GM23338 (cell line): Measurements from ENCODE around the gene ZNF236.

Experiments used
- CREB1 ChIP-seq: fragments of 250-450 bp; sonication (Bioruptor Pico); IDR thresholded peaks from 2 replicates; pipeline ENCODE4 v1.5.0; 2020; ENCODE audit warnings: low read depth, mild to moderate bottlenecking, moderate library complexity
- EZH2 ChIP-seq: fragments of 200-600 bp; sonication (generic); IDR thresholded peaks from one replicate; pipeline ENCODE4 v1.8.0; 2017; ENCODE audit warnings: antibody characterized with exemption, mild to moderate bottlenecking, low read depth; ENCODE audit not compliant: unreplicated experiment
- EZH2phosphoT487 ChIP-seq: fragments of 200-600 bp; sonication (generic); IDR thresholded peaks from one replicate; pipeline ENCODE4 v1.8.1; 2018; ENCODE audit warnings: antibody characterized with exemption; ENCODE audit not compliant: unreplicated experiment
- JUNB ChIP-seq: IDR thresholded peaks from one replicate; pipeline ENCODE4 v1.6.1; 2016; ENCODE audit warnings: antibody characterized with exemption; ENCODE audit not compliant: unreplicated experiment
- NANOG ChIP-seq: IDR thresholded peaks from 2 replicates; pipeline ENCODE4 v1.6.1; 2016; ENCODE audit warnings: antibody characterized with exemption, borderline replicate concordance
- POLR2AphosphoS5 ChIP-seq: IDR thresholded peaks from 2 replicates; pipeline ENCODE4 v1.6.1; 2016; ENCODE audit warnings: antibody characterized with exemption, low read depth
- ZNF114 ChIP-seq: fragments of 250-450 bp; sonication (Bioruptor Pico); IDR thresholded peaks from 2 replicates; pipeline ENCODE4 v1.5.0; 2020; ENCODE audit warnings: mild to moderate bottlenecking, moderate library complexity
- ZNF331 ChIP-seq: fragments of 250-450 bp; sonication (Bioruptor Pico); IDR thresholded peaks from 2 replicates; pipeline ENCODE4 v1.5.0; 2020; ENCODE audit warnings: low read depth, mild to moderate bottlenecking, moderate library complexity
- TF ChIP-seq, protein P1 (sequence below): IDR thresholded peaks from one replicate; pipeline ENCODE4 v1.6.1; 2018; ENCODE audit warnings: antibody characterized with exemption; ENCODE audit not compliant: unreplicated experiment
- TF ChIP-seq, protein P2 (sequence below), 2 experiments: fragments of 200-600 bp in 1 of 2; sonication (generic) in 1 of 2; conservative IDR thresholded peaks; 2 replicates each; pipeline versions ENCODE4 v1.5.1 to v1.6.1; 2016 to 2017; ENCODE audit warnings: antibody characterized with exemption in 2 of 2, low read depth in 2 of 2, mild to moderate bottlenecking in 2 of 2, moderate library complexity in 1 of 2
- TF ChIP-seq, protein P3 (sequence below): fragments of 250-450 bp; sonication (Bioruptor Pico); IDR thresholded peaks from 2 replicates; pipeline ENCODE4 v1.5.0; 2020; ENCODE audit warnings: mild to moderate bottlenecking, moderate library complexity
- TF ChIP-seq, protein P4 (sequence below): IDR thresholded peaks from 2 replicates; pipeline ENCODE4 v1.6.1; 2016; ENCODE audit warnings: antibody characterized with exemption

DNA sequence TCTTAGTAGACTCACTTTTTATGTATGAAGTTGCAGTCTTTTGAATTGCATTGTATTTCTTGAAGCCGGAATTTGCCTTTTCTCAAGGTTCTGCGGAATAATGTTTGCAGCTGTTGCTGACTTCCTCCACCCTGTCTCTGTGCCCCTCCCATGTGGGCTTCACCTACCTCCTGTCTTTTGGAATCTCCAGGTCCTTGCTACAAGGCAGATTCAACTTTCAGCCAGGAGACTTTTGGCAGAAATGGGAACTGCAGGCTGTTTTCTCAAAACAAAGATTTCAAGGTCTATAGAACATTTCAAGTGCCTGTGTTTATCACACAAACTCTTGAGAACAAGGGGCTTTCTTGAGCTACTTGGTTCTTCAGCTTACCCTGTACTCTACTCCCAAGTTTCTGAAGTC lies 25.6 kb downstream of the ZNF236 start:
- TF ChIP-seq, protein P1, sequence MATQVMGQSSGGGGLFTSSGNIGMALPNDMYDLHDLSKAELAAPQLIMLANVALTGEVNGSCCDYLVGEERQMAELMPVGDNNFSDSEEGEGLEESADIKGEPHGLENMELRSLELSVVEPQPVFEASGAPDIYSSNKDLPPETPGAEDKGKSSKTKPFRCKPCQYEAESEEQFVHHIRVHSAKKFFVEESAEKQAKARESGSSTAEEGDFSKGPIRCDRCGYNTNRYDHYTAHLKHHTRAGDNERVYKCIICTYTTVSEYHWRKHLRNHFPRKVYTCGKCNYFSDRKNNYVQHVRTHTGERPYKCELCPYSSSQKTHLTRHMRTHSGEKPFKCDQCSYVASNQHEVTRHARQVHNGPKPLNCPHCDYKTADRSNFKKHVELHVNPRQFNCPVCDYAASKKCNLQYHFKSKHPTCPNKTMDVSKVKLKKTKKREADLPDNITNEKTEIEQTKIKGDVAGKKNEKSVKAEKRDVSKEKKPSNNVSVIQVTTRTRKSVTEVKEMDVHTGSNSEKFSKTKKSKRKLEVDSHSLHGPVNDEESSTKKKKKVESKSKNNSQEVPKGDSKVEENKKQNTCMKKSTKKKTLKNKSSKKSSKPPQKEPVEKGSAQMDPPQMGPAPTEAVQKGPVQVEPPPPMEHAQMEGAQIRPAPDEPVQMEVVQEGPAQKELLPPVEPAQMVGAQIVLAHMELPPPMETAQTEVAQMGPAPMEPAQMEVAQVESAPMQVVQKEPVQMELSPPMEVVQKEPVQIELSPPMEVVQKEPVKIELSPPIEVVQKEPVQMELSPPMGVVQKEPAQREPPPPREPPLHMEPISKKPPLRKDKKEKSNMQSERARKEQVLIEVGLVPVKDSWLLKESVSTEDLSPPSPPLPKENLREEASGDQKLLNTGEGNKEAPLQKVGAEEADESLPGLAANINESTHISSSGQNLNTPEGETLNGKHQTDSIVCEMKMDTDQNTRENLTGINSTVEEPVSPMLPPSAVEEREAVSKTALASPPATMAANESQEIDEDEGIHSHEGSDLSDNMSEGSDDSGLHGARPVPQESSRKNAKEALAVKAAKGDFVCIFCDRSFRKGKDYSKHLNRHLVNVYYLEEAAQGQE, result no peak
- no peak for TF ChIP-seq EZH2
- no peak for TF ChIP-seq POLR2AphosphoS5
- TF ChIP-seq, protein P2, sequence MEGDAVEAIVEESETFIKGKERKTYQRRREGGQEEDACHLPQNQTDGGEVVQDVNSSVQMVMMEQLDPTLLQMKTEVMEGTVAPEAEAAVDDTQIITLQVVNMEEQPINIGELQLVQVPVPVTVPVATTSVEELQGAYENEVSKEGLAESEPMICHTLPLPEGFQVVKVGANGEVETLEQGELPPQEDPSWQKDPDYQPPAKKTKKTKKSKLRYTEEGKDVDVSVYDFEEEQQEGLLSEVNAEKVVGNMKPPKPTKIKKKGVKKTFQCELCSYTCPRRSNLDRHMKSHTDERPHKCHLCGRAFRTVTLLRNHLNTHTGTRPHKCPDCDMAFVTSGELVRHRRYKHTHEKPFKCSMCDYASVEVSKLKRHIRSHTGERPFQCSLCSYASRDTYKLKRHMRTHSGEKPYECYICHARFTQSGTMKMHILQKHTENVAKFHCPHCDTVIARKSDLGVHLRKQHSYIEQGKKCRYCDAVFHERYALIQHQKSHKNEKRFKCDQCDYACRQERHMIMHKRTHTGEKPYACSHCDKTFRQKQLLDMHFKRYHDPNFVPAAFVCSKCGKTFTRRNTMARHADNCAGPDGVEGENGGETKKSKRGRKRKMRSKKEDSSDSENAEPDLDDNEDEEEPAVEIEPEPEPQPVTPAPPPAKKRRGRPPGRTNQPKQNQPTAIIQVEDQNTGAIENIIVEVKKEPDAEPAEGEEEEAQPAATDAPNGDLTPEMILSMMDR (conservative IDR thresholded peaks at IDR 0.05; ENCODE audit: low read depth in 2 of 2), result peak; percentile 10 to 30; a peak in 1 of 4 replicates
- TF ChIP-seq CREB1 (CRISPR knock-in tag), result no peak
- no peak for TF ChIP-seq EZH2phosphoT487
- TF ChIP-seq ZNF331, result no peak
- TF ChIP-seq ZNF114 (CRISPR knock-in tag), result no peak
- TF ChIP-seq, protein P3, sequence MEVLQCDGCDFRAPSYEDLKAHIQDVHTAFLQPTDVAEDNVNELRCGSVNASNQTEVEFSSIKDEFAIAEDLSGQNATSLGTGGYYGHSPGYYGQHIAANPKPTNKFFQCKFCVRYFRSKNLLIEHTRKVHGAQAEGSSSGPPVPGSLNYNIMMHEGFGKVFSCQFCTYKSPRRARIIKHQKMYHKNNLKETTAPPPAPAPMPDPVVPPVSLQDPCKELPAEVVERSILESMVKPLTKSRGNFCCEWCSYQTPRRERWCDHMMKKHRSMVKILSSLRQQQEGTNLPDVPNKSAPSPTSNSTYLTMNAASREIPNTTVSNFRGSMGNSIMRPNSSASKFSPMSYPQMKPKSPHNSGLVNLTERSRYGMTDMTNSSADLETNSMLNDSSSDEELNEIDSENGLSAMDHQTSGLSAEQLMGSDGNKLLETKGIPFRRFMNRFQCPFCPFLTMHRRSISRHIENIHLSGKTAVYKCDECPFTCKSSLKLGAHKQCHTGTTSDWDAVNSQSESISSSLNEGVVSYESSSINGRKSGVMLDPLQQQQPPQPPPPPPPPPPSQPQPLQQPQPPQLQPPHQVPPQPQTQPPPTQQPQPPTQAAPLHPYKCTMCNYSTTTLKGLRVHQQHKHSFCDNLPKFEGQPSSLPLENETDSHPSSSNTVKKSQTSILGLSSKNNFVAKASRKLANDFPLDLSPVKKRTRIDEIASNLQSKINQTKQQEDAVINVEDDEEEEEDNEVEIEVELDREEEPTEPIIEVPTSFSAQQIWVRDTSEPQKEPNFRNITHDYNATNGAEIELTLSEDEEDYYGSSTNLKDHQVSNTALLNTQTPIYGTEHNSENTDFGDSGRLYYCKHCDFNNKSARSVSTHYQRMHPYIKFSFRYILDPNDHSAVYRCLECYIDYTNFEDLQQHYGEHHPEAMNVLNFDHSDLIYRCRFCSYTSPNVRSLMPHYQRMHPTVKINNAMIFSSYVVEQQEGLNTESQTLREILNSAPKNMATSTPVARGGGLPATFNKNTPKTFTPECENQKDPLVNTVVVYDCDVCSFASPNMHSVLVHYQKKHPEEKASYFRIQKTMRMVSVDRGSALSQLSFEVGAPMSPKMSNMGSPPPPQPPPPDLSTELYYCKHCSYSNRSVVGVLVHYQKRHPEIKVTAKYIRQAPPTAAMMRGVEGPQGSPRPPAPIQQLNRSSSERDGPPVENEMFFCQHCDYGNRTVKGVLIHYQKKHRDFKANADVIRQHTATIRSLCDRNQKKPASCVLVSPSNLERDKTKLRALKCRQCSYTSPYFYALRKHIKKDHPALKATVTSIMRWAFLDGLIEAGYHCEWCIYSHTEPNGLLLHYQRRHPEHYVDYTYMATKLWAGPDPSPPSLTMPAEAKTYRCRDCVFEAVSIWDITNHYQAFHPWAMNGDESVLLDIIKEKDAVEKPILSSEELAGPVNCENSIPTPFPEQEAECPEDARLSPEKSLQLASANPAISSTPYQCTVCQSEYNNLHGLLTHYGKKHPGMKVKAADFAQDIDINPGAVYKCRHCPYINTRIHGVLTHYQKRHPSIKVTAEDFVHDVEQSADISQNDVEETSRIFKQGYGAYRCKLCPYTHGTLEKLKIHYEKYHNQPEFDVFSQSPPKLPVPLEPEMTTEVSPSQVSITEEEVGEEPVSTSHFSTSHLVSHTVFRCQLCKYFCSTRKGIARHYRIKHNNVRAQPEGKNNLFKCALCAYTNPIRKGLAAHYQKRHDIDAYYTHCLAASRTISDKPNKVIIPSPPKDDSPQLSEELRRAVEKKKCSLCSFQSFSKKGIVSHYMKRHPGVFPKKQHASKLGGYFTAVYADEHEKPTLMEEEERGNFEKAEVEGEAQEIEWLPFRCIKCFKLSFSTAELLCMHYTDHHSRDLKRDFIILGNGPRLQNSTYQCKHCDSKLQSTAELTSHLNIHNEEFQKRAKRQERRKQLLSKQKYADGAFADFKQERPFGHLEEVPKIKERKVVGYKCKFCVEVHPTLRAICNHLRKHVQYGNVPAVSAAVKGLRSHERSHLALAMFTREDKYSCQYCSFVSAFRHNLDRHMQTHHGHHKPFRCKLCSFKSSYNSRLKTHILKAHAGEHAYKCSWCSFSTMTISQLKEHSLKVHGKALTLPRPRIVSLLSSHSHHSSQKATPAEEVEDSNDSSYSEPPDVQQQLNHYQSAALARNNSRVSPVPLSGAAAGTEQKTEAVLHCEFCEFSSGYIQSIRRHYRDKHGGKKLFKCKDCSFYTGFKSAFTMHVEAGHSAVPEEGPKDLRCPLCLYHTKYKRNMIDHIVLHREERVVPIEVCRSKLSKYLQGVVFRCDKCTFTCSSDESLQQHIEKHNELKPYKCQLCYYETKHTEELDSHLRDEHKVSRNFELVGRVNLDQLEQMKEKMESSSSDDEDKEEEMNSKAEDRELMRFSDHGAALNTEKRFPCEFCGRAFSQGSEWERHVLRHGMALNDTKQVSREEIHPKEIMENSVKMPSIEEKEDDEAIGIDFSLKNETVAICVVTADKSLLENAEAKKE (CRISPR knock-in tag), result no peak
- no peak for TF ChIP-seq NANOG
- TF ChIP-seq JUNB, result no peak
- TF ChIP-seq, protein P4, sequence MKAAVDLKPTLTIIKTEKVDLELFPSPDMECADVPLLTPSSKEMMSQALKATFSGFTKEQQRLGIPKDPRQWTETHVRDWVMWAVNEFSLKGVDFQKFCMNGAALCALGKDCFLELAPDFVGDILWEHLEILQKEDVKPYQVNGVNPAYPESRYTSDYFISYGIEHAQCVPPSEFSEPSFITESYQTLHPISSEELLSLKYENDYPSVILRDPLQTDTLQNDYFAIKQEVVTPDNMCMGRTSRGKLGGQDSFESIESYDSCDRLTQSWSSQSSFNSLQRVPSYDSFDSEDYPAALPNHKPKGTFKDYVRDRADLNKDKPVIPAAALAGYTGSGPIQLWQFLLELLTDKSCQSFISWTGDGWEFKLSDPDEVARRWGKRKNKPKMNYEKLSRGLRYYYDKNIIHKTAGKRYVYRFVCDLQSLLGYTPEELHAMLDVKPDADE, result no peak
